GM12878 (cell line): ENCODE measurements around the gene PRKCE. TPM values are rescaled to one million over a fixed set of nuclear protein-coding genes. Genes with fewer than 3 reads are reported as not detected.

Source experiments
- ATAC-seq: fragments of 200-7000 bp; cut with Tn5 transposase; 3 replicates; pipeline ENCODE4 v1.9.1; 2020; ENCODE audit warnings: mild to moderate bottlenecking, moderate library complexity
- BruUV-seq: library from RNA; stranded (reverse); fragments of 400-500 nt; replicated peaks from 2 replicates; lab custom pipeline; 2021; lab: Mats Ljungman, UMichigan
- CTCF ChIA-PET: fragments of 300-600 bp; sonication (Branson Sonifier 250); formaldehyde crosslinking; extraction: SDS; loops from one replicate; lab custom pipeline; 2021; ENCODE audit warnings: inconsistent platforms; lab: Yijun Ruan, JAX
- POLR2A ChIA-PET: fragments of 350-600 bp; formaldehyde crosslinking; extraction: SDS; loops from one replicate; lab custom pipeline; 2021; ENCODE audit warnings: inconsistent platforms; lab: Charles Lee
- RAD21 ChIA-PET: fragments of 300-600 bp; sonication (Branson Sonifier 250); formaldehyde crosslinking; loops from one replicate; lab custom pipeline; 2023; ENCODE audit warnings: antibody characterized with exemption; ENCODE audit not compliant: unreplicated experiment; lab: Charles Lee
- SMC1A ChIA-PET: fragments of 300-600 bp; sonication (Branson Sonifier 250); formaldehyde crosslinking; loops from one replicate; lab custom pipeline; 2023; ENCODE audit not compliant: unreplicated experiment, uncharacterized antibody; lab: Charles Lee
- DNase-seq: peaks from one replicate; pipeline ENCODE4 v3.0.0-alpha.2; 2011; ENCODE audit warnings: low read depth, low spot score
- FAIRE-seq: peaks from 3 replicates; lab custom pipeline; 2011; peaks lifted over from hg19 to GRCh38; lab: Jason Lieb, UNC
- H2AFZ ChIP-seq: 2 replicates; pipeline ENCODE4 v1.6.0; 2011; ENCODE audit warnings: low read depth, low read length, control low read depth; ENCODE audit not compliant: control insufficient read depth
- H3K27ac ChIP-seq: 2 replicates; pipeline ENCODE4 v1.5.1; 2011; ENCODE audit warnings: control low read depth; ENCODE audit not compliant: control insufficient read depth, insufficient read depth
- H3K27me3 ChIP-seq, 2 experiments: replicated peaks in 1 of 2; 2 replicates each; pipeline versions ENCODE4 v1.6.0 to v1.6.1; 2011; ENCODE audit warnings: low read length in 1 of 2; ENCODE audit not compliant: control insufficient read depth in 2 of 2, insufficient read depth in 2 of 2
- H3K36me3 ChIP-seq, 2 experiments: 2 replicates each; pipeline ENCODE4 v1.5.1; 2011; ENCODE audit warnings: low read length in 1 of 2; ENCODE audit not compliant: control insufficient read depth in 2 of 2, insufficient read depth in 2 of 2
- H3K4me1 ChIP-seq: 2 replicates; pipeline ENCODE4 v1.6.1; 2011; ENCODE audit warnings: mild to moderate bottlenecking, low read length, moderate library complexity, mixed read lengths; ENCODE audit not compliant: control insufficient read depth, insufficient read depth
- H3K4me2 ChIP-seq: 2 replicates; pipeline ENCODE4 v1.6.0; 2011; ENCODE audit warnings: control low read depth; ENCODE audit not compliant: control insufficient read depth, insufficient read depth
- H3K4me3 ChIP-seq: fragments of 200-600 bp; sonication (generic); 2 replicates; pipeline ENCODE4 v1.5.1; 2016
- H3K79me2 ChIP-seq: 2 replicates; pipeline ENCODE4 v1.6.0; 2011; ENCODE audit warnings: low read length; ENCODE audit not compliant: control insufficient read depth, insufficient read depth
- H3K9ac ChIP-seq: 2 replicates; pipeline ENCODE4 v1.8.0; 2011; ENCODE audit warnings: low read length, control low read depth, mixed read lengths; ENCODE audit not compliant: control insufficient read depth, insufficient read depth
- H3K9me3 ChIP-seq: replicated peaks from 3 replicates; pipeline ENCODE4 v1.5.1; 2011; ENCODE audit warnings: mild to moderate bottlenecking, low read length; ENCODE audit not compliant: control insufficient read depth, insufficient read depth
- H4K20me1 ChIP-seq: 2 replicates; pipeline ENCODE4 v1.6.0; 2011; ENCODE audit not compliant: control insufficient read depth, insufficient read depth
- BCL11A ChIP-seq: IDR thresholded peaks from 2 replicates; pipeline ENCODE4 v1.6.1; 2011; ENCODE audit warnings: low read depth, low read length
- CREB1 ChIP-seq: IDR thresholded peaks from 2 replicates; pipeline ENCODE4 v1.6.1; 2012; ENCODE audit warnings: low read depth, mild to moderate bottlenecking, inconsistent platforms
- FOS ChIP-seq: IDR thresholded peaks from 3 replicates; pipeline ENCODE4 v1.6.1; 2011; ENCODE audit warnings: borderline replicate concordance; ENCODE audit not compliant: insufficient read length; ENCODE audit errors: extremely low read depth
- MTA3 ChIP-seq: IDR thresholded peaks from 2 replicates; pipeline ENCODE4 v1.6.1; 2012; ENCODE audit warnings: low read length, inconsistent platforms, borderline replicate concordance
- POLR2AphosphoS5 ChIP-seq: IDR thresholded peaks from 2 replicates; pipeline ENCODE4 v1.6.1; 2011; ENCODE audit warnings: mild to moderate bottlenecking, low read length, inconsistent platforms
- RBBP5 ChIP-seq: fragments of 200-600 bp; sonication (generic); conservative IDR thresholded peaks from 2 replicates; pipeline ENCODE4 v1.6.1; 2016
- REST ChIP-seq: IDR thresholded peaks from 2 replicates; pipeline ENCODE4 v1.6.1; 2012; ENCODE audit warnings: mild to moderate bottlenecking, low read depth, low read length
- STAT1 ChIP-seq: fragments of 450-650 bp; conservative IDR thresholded peaks from 2 replicates; pipeline ENCODE4 v1.6.1; 2014; ENCODE audit warnings: antibody characterized with exemption, mild to moderate bottlenecking
- SUZ12 ChIP-seq: fragments of 200-600 bp; sonication (generic); IDR thresholded peaks from one replicate; pipeline ENCODE4 v1.6.1; 2018; ENCODE audit warnings: antibody characterized with exemption, mild to moderate bottlenecking; ENCODE audit not compliant: unreplicated experiment
- ZBED1 ChIP-seq: IDR thresholded peaks from 2 replicates; pipeline ENCODE4 v1.6.1; 2016; ENCODE audit warnings: borderline replicate concordance
- ZBTB33 ChIP-seq: fragments of 450-650 bp; IDR thresholded peaks from 2 replicates; pipeline ENCODE4 v1.6.1; 2017; ENCODE audit warnings: mild to moderate bottlenecking
- ZBTB4 ChIP-seq: fragments of 450-650 bp; formaldehyde crosslinking; IDR thresholded peaks from 2 replicates; pipeline ENCODE4 v1.4.0; 2022; ENCODE audit warnings: mild to moderate bottlenecking, moderate library complexity
- ZZZ3 ChIP-seq: IDR thresholded peaks from 2 replicates; pipeline ENCODE4 v1.6.1; 2011; ENCODE audit warnings: low read depth; ENCODE audit not compliant: control insufficient read depth, insufficient read length
- WGBS: methylation state at CpG from one replicate; pipeline ENCODE4 v1.1.6; 2016; ENCODE audit warnings: low lambda C conversion rate; ENCODE audit not compliant: insufficient replicate concordance, insufficient coverage; ENCODE audit errors: missing lambda C conversion rate; 5-methylcytosine and 5-hydroxymethylcytosine counted together
- in situ Hi-C: fragments of 300-500 bp; cut with MboI; formaldehyde crosslinking; loops from 9 replicates; pipeline ENCODE4 v1.14.3; 2018; ENCODE audit warnings: mixed read lengths
- intact Hi-C: fragments of 100-400 bp; cut with micrococcal nuclease; formaldehyde crosslinking; loops from one replicate; pipeline ENCODE4 v1.14.2; 2022; ENCODE audit not compliant: unreplicated experiment
- polyA plus RNA-seq, 11 experiments: library from polyadenylated mRNA; depleted of rRNA in 4 of 11; unstranded in 6 of 11; stranded (reverse) in 5 of 11; fragments of >200 nt; fragmentation: Nextera tagmentation in 4 of 11; fragmentation: Illumina TruSeq in 1 of 11; extraction: Ambion mirVana in 4 of 11; extraction: Trizol in 1 of 11; gene quantifications; 1 replicate in 1 of 11; 2 replicates in 10 of 11; pipeline versions ENCODE4 v1.2.1 to v1.2.3, GENCODE V29; 2011 to 2016; ENCODE audit warnings: inconsistent platforms in 2 of 11, missing spikeins in 2 of 11, low read depth in 1 of 11
- total RNA-seq, 4 experiments: library from RNA; depleted of rRNA in 3 of 4; stranded (reverse); fragments of >200 nt in 3 of 4; fragmentation: Illumina TruSeq in 1 of 4; extraction: Trizol in 1 of 4; gene quantifications; 2 replicates each; pipeline versions ENCODE4 v1.2.1 to v1.2.3, GENCODE V29; 2013 to 2021

PRKCE gene
- total and polyA plus RNA-seq, 10 of the 15 experiments (the other 5 are each of a cell fraction or from before 2014, with no cell fraction given), result 2.6 to 28.2 (median 11.3) TPM

- BruUV-seq, result no TSS peak
- TF ChIP-seq ZZZ3 (no peak), RBBP5 (no peak), ZBED1 (no peak), SUZ12 (no peak), POLR2AphosphoS5 (no peak), FOS (no peak), ZBTB33 (no peak), STAT1 (no peak), CREB1 (no peak), REST (no peak), ZBTB4 (CRISPR knock-in tag) (no peak), BCL11A (no peak), MTA3 (no peak)
- TF ChIP-seq, all 136 proteins: peak for 0
- Histone ChIP-seq H3K27ac (no peak overlapping the region), H3K36me3 (no peaks in the 10 kb centered on the region), H3K79me2 (peaks cover 5% of the 10 kb centered on the region), H3K9ac (no peak overlapping the region), H4K20me1 (no peaks in the 10 kb centered on the region), H3K9me3 (no peaks in the 10 kb centered on the region), H3K4me3 (no peak overlapping the region), H3K4me1 (peaks cover 64% of the 10 kb centered on the region), H2AFZ (no peak overlapping the region), H3K4me2 (no peak overlapping the region), H3K27me3 (no peaks in the 10 kb centered on the region)
- no peak for FAIRE-seq
- CTCF ChIA-PET, result interaction anchor here (1.0 to 1.2 kb wide), 2 partner anchors 25 to 53 kb away, joined by 3 to 4 read pairs; no protein-coding TSS in a partner anchor
- no peak for ATAC-seq
- no peak for DNase-seq
- RAD21 ChIA-PET, result interaction anchor here (1.9 to 2.1 kb wide), 2 partner anchors 34 to 69 kb away, joined by 5 to 7 read pairs; no protein-coding TSS in a partner anchor
- POLR2A ChIA-PET, result interaction anchor here (0.6 to 2.1 kb wide), 3 partner anchors 65 to 1104 kb away, joined by 3 to 7 read pairs (median 4); no protein-coding TSS in a partner anchor
- in situ Hi-C loops, result loop anchor here (5.0 kb wide), 1 partner anchor 73 kb away; the partner anchor contains the start of gene PRKCE
- intact Hi-C loops, result no loop called here
- SMC1A ChIA-PET, result interaction anchor here (0.8 to 8.3 kb wide), 10 partner anchors 11 to 125 kb away, joined by 3 to 78 read pairs (median 4); partner anchors contain the start of gene PRKCE
- 92% methylated on average over 8 of the region's 8 CpGs for WGBS
Observed at GRCh38 chr2:45725731-45726130, 74.3 kb downstream of the PRKCE start.
